NCI-H226 (cell line): Measurements from ENCODE around the gene TENM4.
A peak's percentile ranks its signal among the peaks of the same experiment; 100 is the strongest.

Source experiments
- DNase-seq: peaks from one replicate; pipeline ENCODE4 v3.0.0-alpha.2; 2015

Gene TENM4

DNA sequence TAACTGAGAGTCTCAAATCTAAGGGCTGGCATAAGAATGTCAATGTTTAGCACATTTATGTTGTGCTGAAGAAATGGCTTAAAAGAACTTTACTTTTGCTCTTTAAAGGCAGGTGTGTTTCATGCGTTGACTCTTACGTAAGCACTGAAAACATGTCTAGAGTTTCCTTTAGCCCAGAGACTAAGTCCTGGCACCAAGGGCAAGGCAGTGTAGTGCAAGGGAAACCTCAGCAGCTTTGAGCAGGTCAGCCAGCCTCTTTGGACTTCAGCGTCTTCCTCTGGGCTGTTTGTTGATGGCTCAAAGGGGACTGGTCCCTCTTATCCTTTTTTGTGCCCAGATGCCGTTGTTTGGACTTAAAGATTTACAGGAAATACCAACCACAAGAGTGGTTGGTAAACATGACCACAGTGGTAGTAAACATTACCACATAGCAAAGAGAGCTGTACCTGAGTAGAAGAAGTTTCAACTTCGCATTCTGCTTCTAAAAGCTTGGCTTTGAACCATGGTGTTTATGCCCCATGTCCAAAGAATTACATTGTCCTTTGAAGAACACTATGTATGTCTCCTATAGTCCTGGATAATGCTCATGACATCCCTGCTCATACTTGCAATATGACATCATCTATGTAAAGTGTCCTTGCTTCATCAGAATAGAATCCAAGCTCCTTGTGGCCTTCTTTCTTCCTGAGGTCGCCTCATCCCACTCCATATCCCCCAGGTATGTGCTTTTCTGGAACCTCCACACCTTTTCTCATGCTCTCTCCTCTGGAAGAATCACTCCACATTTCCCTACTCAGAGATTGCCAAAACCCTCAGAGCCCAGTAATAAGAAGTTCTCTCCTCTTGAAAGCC, 23.5 kb downstream of the TENM4 start:
- DNase-seq, result no peak

DNA sequence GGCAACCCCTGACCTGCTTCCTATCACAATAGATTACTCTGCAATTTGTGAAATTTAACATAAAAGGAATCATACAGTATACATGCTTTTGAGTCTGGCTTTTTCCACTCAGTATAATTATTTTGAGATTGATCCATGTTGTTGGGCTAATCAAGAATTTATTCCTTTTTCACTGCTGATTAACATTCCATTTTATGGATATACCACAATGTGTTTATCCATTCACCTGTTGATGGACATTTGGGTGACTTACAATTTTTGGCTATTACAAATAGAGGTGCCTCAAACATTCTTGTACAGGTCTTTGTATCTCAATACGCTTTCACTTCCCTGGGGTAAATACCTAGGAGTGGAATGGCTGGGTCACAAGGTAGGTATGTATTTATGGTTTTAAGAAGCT, 24.9 kb downstream of the TENM4 start:
- no peak for DNase-seq

DNA sequence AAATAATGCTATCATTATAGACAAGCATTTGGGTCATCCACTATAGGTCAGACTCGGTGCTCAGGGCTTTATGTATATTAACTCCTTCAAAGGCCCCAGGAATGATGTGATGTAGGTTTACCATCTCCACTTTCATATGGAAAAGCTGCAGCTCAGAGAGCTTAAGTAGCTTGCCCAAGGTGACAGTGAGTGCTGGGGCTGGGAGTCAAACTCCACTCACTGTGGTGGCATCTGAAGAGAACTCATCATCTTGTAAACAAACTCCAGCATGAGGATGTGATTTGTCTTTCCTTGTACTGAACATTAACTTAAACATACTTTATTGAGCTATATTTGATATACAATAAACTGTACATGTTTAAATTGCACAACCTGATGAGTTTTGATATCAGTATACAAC, 25.4 kb downstream of the TENM4 start:
- DNase-seq, result no peak

DNA sequence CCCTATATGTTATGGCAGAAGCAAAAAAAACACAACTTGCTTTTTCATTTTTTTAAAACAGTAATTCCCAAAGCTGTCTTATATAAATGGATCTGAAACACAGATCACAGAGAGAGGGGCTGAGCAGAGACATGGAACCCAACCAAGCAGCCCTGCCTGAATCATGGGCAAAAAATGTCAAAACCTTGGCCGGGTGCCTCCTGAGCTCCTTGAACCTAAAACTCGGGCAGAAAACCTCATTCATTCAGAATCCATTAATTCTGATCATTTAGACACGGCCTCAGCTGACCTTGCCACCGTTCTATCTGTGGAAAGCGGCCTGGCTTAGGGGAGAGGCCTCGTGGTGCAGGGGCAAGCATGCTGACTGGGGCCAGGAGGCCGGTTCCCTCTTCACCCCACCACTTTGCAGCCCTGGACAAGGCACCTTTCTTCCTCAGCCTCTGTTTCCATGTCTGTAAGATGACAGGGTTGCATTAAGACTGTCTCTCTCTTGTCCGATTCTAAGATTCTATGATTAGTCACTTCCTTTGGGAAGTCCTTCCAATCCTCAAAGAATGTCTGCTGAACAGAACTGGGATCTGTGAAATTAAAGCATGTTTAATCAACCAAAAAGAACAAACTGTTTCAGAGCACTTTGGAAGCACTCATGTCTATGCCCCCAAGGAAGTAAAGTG, 26.0 kb downstream of the TENM4 start:
- DNase-seq, result peak; percentile 71

DNA sequence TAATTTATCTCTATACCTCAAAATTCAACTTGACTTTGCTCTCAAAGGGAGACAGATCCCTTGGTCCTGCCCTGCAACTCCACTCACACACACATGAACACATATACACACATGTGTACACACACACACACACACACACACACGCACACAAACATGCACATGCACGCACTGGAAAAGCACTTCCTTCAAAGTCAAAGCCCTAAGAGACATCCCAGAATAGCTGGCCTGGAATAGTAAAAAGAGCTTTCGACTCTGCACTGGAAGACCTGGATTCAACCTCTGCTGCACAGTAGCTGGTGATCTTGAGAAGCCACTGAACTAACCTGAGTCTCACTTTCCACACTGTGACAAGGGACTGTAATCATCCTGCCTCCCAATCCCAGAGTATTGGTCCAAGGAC, 26.8 kb downstream of the TENM4 start:
- no peak for DNase-seq

DNA sequence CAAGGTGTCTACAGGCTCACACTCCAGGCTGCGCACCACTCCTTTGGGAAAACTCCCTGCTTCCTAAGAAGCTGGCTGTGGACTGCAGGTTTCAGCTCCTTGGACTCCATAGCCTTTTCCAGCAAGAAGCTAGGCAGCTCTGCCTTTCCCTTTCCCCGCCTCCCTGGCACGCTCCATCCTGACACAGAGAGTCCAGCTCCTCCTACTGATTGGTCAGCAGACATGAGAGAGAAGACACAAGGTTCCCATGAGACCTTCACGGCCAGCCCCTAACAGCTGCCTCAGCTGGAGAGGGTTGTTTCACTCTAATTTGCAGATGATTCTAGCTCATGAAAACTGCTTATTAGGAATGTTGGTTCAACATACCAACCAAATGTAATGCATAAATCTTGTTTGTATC, 27.6 kb downstream of the TENM4 start:
- DNase-seq, result peak; percentile 72

DNA sequence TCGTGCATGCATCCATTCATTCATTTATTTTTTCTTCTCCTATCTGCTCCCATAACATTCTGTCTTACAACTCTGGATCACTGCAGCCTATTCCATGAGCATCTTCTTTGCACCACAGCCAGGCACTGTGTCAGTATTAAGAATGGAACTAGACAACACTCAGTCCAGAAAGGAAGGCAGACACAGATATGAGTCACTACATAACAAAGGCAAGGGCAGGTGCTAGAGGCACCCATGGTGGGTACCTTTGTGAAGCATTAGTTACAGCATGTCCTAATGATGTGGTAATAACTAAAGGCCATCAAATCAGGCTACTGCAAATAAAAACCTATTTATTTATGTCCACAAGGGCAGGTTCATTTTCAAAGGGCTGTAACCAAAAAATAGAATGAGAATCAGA, 28.1 kb downstream of the TENM4 start:
- DNase-seq, result no peak

DNA sequence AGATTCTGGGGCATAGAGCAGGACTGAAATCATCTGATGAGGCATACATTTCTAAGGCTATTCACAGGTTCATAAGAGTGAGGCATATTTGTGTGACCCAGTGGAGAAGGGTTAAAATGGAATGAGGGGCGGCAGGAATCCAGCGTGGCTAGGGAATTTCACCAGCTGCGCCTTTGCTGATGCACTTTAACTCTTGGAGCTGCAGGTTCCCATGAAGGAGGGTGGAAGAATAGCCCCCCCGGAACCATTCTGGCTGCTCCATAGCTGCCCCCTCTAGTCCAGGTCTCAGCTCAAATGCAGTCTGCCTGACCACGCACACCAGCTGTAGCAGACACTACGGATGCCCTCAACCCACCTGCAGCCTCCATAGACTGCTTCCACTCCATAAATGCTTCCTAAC, 31.5 kb downstream of the TENM4 start:
- no peak for DNase-seq

DNA sequence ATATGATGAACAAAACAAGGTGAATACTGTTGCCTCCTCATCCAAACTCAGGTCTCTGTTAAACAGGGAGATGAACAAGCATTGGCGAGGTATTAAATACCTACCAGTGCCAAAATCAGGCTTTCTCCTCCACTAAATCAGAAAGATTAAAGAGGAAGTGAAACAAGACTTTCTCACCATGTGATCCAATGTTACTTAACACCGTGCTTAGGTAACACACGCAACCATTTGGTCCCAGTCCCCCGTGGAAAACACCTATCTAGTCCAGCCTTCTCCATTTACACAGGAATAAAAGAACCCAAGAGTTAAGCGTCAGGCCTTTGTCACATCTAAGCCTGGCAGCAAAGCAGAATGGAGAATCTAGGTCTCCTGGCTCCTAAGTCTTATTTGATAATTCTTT, 34.5 kb downstream of the TENM4 start:
- no peak for DNase-seq

DNA sequence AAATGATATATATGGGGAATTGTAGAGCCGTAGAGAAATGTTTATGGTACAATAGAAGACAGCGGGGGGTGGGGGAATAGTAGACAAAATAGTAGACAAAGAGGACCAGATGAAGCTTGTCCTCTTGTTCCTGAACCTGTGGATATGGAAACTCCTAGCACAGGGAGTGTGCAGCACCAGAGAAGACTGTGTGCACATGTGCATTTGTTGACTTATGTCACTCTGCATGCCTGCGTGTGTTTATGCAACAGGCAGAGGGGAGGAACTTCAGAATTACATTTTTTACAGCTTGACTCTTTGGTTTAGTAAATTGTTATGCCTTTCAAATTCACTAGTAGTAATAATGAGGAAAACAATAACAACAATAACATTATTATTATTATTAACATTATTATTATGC, 36.0 kb downstream of the TENM4 start:
- no peak for DNase-seq

DNA sequence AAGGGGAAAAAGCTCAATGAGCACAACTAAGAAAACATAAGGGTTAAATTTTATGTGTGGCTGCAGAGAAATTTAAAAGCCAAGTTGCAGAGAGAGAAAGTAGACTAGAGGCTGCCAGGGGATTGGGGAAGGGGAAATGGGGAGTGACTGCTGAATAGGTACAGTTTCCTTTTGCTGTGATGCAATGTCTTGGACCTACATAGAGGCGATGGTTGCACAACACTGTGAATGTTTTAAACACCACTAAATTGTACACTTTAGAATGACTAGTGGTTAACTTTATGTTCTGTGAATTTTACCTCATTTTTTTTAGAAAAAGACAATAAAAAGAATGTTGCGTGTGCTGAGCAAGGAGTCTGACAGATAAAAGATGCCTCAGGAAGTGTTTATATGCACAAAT, 36.5 kb downstream of the TENM4 start:
- peak; percentile 15 for DNase-seq

DNA sequence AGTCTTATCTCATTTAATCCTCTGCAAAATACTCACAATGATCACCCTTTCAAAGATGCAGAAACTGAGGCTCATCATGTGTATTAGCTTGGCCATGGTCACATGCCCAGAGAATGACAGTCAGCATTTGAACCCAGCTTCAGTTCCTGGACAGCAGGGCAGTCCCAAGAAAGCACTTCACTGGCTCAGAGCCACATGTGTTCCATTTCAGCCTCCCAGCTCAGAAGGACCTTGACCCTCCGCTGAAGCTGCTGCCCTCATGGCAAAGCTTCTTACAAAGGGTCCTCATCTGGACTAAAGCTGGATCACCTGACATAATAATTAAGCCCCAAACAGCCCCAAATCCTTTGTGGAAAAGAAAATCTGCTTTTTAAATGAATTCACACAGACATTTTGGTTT, 37.0 kb downstream of the TENM4 start:
- no peak for DNase-seq

DNA sequence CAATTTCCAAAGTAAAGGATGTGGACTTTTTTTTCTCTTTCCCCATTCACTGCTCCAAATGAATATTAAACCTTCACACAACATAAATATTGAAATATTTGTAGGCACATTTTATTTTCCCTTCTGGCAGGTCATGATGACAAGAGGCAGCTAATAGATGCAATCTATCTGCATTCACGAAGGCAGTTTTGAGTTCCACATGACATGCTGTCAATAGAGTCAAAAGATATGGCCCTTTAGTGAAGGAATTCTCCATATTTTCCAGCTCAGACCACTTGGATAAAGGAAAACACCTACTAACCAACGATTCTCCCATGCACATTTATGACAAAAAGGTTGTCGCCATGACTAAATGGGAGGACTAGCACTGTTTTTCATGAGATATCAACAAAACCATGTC, 37.9 kb downstream of the TENM4 start:
- no peak for DNase-seq

DNA sequence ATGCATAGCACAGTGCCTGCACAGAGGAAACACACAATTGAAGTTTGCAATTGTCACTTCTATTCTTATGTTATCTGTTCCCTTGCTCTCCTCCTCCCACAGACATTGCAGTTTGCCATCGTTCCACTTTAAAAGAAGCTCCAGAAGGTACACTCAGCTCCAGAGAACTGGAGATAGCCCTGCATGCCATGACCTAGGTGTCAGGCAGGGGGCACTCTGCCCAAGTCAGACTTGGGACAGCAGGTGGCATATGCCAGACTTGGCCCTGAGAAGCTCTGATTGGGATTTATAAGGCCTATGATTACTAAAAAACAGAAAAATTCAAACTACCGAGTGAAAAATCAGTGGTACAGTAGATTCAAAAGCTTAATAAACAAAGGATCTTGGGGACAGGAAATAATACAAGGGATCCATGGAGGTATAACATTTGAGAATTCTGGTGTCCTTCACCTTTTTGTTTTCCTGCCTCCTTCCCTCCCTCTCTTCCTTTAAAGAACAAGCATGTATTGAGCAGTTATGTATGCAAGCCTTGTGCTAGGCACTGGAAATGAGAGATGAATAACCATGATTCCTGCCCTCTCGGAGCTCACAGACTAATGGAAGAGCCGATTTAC, 40.0 kb downstream of the TENM4 start:
- no peak for DNase-seq

DNA sequence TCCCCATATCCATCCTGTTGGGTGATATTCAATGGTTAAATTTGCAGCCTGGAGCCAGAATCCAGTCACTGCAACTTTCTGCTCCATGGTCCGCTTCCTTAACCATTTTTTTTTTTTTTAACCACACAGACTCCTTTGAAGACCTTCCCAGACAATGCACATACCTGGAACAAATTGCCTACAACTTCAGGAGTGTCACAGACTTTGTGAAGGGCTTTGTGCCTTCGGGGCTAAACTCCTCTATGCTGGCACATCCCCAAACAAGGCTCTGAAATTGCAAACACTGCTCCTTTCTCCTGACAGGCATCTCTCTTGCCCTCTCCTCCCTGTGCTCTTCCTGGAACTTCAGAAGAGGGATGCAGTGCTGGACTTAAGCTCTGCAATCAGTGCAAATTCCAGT, 40.6 kb downstream of the TENM4 start:
- no peak for DNase-seq

DNA sequence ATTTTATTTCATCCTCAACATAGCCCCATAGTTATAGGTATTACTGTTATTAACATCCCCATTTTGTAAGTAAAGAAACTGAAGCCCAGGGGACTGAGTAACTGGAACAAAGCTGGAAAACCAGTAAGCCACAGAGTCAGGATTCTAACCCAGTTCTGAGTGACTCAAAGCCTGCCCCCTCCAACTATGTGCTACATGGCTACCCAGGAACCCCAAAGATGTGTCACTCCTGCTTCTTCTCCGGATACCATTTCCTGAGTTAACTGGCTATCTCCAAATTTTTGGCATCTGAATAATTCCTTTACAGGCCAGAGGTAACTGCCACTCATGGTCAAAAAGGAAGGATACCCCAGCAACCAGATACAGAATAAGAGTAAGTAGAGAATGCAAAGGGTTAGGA, 43.6 kb downstream of the TENM4 start:
- peak; percentile 33 for DNase-seq

DNA sequence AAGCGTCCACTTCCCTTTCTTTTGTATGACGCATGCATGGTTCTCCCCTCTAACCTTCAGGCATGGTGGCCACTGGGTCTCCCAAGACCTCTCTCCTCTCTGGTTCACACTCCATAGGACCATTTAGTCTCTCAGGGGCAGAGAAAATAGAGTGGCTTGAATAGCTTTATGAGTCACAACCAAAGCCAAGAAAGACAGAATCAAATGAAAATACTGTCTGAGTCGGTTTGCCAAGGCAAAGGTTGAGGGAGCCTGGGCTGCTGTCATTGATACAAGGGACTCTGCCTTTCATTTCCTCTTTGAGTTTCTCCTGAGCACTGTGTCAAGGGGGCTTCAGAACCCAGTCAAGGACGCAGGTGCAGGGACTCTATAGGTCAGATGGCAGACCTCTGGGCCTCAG, 44.2 kb downstream of the TENM4 start:
- no peak for DNase-seq

DNA sequence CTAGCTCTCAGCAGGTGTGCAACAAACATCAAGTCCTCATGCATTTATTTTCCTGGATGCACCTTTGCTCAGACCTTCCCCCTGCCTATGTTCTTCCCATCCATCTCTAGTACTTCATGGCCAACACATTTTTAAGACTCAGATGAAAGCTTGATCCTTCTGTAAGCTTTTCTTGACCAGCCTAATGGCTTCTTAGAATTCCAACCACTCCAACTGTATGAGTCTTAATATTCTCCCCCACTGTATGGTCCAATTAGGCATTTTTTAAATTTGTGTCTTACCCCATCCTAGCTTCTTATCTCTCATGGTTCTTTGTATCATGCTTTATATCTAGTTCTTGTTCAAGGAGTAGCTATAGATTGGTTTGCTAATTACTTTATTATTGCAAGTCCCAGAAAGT, 44.8 kb downstream of the TENM4 start:
- DNase-seq, result no peak

DNA sequence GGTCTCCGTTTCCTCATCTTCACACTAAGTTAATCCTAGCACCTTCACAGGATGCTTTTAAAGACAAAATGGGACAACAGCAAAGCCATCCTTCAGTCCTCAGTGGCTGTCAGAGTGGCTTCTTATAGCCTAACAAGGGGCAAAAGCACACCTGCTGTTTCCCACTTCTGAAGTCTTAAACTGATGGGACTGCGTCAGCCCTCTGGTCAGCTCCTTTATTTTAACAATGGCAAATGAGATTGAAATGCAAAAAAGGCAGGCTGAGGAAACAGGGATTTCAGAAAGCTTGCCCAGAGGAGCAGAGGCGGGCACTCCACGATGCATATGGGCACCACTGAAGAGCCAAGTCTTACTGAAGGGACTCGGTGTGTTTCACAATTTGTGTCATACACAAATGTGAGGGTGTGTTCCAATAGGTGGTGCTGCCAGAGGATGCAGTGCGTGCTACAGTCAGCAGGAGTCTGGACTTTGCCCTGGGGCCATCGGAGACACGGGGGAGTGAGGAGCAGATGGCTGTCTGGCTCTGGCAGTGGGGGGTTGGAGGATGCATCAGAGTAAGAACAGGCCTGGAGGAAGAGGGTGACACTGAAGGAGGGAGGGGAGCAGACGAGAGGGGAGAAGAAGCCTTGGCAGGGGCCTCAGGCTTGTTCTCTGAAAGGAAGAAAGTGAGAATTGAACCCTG, 47.3 kb downstream of the TENM4 start:
- no peak for DNase-seq

DNA sequence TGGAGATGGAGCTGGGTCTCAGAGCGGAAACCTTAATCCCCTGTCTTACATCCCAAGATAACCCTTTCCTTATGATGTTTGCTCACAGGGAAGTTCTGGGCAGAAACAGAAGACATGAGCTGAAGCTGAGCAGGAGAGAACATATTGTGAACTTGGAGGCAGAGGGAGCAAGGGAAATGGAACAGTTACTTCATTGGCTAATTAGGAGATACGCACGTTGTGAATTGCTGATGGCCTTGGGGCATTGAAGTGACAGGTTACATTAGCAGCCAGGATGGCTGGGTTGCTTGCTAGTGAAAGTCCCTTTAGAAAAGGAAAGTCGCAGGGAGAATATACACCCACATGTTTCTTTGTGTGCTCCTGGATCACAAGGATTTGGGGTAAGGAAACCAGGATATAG, 48.7 kb downstream of the TENM4 start:
- DNase-seq, result no peak

DNA sequence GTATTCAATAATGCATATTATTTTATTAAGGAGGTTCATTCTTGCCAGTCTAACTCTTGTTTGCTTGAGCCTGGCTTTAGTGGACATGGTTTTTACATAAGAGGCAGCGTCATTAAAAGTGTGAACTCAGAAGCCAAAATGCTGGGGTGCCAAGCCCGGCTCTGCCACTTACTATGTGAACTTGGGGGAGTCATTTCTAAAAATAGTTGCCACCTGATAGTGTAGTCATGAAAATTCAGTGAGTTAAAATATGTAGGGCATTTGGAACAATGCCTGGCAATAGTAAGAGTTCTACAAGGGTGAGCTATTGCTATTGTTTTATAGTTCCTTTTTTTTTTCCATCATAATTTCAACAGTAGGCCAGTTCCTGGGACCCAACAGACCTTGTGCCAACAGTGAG, 49.9 kb downstream of the TENM4 start:
- no peak for DNase-seq

DNA sequence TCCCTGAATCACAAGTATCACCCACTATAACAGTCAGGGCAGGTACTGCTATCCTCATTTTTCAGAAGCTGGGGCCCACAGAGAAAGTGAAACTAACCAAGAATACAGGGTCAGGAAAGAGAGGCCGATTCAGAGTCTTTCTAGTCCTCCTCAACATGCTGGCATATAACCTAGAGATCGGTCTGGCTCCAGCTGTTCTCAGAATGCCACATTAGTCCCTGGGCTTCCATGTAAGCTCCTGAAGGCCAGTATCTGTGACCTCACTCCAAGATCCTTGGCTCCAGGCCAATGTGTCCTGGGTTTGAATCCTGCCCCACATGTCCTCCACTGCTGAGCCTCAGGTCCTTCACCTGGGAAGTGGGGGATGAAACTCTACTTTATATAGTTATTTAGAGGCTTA, 50.4 kb downstream of the TENM4 start:
- DNase-seq, result no peak

DNA sequence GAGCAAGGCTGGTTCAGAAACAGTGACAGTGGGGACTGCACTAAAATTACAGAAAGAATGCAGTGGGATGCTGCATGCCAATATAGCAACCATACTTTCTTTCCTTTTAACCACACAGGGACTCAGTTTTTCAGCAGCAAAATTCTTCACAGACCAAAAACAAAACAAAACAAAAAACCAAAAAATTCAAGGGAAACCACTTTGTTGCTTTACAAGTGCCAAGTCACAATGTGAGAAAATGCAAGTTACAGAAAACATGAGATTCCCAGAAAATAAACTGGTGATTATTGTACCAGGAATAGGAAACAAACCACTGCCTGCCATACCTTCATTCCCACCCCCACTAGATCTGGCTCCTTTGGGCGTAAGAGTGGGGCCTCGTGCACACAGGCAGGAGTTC, 52.6 kb downstream of the TENM4 start:
- DNase-seq, result no peak

DNA sequence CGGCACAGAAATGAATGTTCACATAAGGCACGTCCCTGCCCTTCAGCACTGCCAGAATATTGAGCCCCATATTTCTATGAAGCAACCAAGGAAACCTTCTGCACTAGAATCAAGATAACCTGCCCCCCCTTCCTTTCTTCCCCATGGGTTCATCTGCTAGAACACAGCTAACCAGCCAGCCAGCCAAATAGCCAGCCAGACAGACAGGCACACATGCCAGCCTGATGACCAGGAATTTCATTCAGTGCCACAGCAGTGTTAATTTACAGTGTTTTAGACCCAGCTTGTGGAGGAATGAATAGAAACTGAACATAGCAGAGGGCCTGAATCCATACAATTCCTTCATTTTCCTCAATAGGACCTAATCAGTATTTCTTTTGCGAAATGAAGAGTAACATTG, 57.0 kb downstream of the TENM4 start:
- no peak for DNase-seq
